ENCODE results near the gene SMPX.
A peak's percentile ranks its signal among the peaks of the same experiment; 100 is the strongest.

The SMPX gene

GRCh38 chrX:21700967-21701366 lies 56.9 kb downstream of the SMPX start:
- Histone ChIP-seq H3K27me3 (replicated peaks in 2 of 5; ENCODE audit: control insufficient read depth in 4 of 5, insufficient read depth in 5 of 5, low read length in 4 of 5) (peaks cover 0 to 4% (median 0%) of the 10 kb centered on the region in 5 experiments), H3K36me3 (ENCODE audit: control insufficient read depth in 4 of 4, insufficient read depth in 4 of 4, low read length in 3 of 4) (no peaks in the 10 kb centered on the region), H3K27ac (ENCODE audit: insufficient read depth in 1 of 2, low read depth in 1 of 2, low read length in 2 of 2, poor library complexity in 1 of 2, severe bottlenecking in 2 of 2) (no peak overlapping the region), H3K4me3 (ENCODE audit: control insufficient read depth in 1 of 7, extremely low read depth in 1 of 7, insufficient read depth in 4 of 7, low read depth in 2 of 7, low read length in 6 of 7) (no peak overlapping the region), H3K9me3 (ENCODE audit: control extremely low read depth in 1 of 5, control insufficient read depth in 4 of 5, insufficient read depth in 2 of 5, low read depth in 1 of 5, low read length in 4 of 5) (peaks cover 0 to 1% (median 0%) of the 10 kb centered on the region in 5 experiments), H3K4me1 (ENCODE audit: control extremely low read depth in 1 of 4, control insufficient read depth in 4 of 4, insufficient read depth in 4 of 4, low read length in 3 of 4) (no peaks in the 10 kb centered on the region)
- ChIA-PET CTCF (no interaction called here), POLR2A (no interaction called here)
- WGBS (ENCODE audit: insufficient coverage), result 93% methylated on average over 3 of the region's 3 CpGs
- no peak for DNase-seq

DNA sequence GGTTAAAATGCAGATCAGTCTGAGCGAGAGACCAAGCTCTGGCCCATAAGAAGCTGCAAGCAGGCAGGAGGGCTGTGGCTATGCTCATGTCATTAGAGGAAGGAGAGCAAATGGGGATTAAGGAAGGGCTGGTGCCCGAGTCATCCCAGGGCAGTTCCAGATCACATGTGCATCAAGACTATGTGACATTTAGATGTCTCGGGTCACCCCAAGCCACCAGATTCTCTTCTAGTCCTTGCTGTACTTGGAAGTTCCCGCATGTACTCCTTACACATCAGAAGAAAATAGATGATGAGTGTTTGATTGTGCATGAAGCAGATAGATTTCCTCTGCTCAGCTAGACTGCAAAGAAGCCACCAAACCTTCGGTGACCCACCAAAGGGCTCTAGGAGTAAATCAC lies 57.6 kb downstream of the SMPX start:
- POLR2A ChIA-PET, result no interaction called here
- Histone ChIP-seq H3K4me1 (ENCODE audit: control extremely low read depth in 1 of 4, control insufficient read depth in 4 of 4, insufficient read depth in 4 of 4, low read length in 3 of 4) (no peaks in the 10 kb centered on the region), H3K4me3 (ENCODE audit: control insufficient read depth in 1 of 7, extremely low read depth in 1 of 7, insufficient read depth in 4 of 7, low read depth in 2 of 7, low read length in 6 of 7) (no peak overlapping the region), H3K36me3 (ENCODE audit: control insufficient read depth in 4 of 4, insufficient read depth in 4 of 4, low read length in 3 of 4) (no peaks in the 10 kb centered on the region), H3K27ac (ENCODE audit: insufficient read depth in 1 of 2, low read depth in 1 of 2, low read length in 2 of 2, poor library complexity in 1 of 2, severe bottlenecking in 2 of 2) (no peak overlapping the region), H3K27me3 (replicated peaks in 2 of 5; ENCODE audit: control insufficient read depth in 4 of 5, insufficient read depth in 5 of 5, low read length in 4 of 5) (peaks cover 0 to 4% (median 0%) of the 10 kb centered on the region in 5 experiments), H3K9me3 (ENCODE audit: control extremely low read depth in 1 of 5, control insufficient read depth in 4 of 5, insufficient read depth in 2 of 5, low read depth in 1 of 5, low read length in 4 of 5) (peaks cover 0 to 1% (median 0%) of the 10 kb centered on the region in 5 experiments)
- no peak for DNase-seq
- CTCF ChIA-PET, result no interaction called here
- WGBS (ENCODE audit: insufficient coverage), result 93% methylated on average over 2 of the region's 5 CpGs

DNA sequence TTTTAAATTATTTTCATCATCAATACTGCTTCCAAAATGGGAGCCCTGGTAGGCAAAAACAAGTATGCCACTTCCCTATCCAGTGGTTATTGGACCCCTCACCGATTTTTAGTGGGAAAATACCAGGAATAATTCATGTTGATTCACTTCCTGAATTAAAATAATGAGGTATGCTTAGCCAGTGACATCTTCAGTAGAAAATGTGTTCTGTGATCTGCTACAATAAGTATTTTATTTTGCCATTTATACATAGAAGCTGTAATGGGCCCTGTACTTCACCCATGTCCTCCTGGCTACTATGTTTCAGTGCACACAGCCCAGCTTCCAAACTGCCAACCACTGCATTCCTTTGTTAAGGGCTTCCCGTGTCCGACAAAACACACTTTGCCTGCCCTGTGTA lies 58.8 kb downstream of the SMPX start:
- 75% methylated on average over 3 of the region's 3 CpGs for WGBS (ENCODE audit: insufficient coverage)
- Histone ChIP-seq H3K4me3 (ENCODE audit: control insufficient read depth in 1 of 7, extremely low read depth in 1 of 7, insufficient read depth in 4 of 7, low read depth in 2 of 7, low read length in 6 of 7) (no peak overlapping the region), H3K27ac (ENCODE audit: insufficient read depth in 1 of 2, low read depth in 1 of 2, low read length in 2 of 2, poor library complexity in 1 of 2, severe bottlenecking in 2 of 2) (no peak overlapping the region), H3K9me3 (ENCODE audit: control extremely low read depth in 1 of 5, control insufficient read depth in 4 of 5, insufficient read depth in 2 of 5, low read depth in 1 of 5, low read length in 4 of 5) (peaks cover 0 to 1% (median 0%) of the 10 kb centered on the region in 5 experiments), H3K27me3 (replicated peaks in 2 of 5; ENCODE audit: control insufficient read depth in 4 of 5, insufficient read depth in 5 of 5, low read length in 4 of 5) (peaks cover 0 to 4% (median 0%) of the 10 kb centered on the region in 5 experiments), H3K36me3 (ENCODE audit: control insufficient read depth in 4 of 4, insufficient read depth in 4 of 4, low read length in 3 of 4) (no peaks in the 10 kb centered on the region), H3K4me1 (ENCODE audit: control extremely low read depth in 1 of 4, control insufficient read depth in 4 of 4, insufficient read depth in 4 of 4, low read length in 3 of 4) (no peaks in the 10 kb centered on the region)
- CTCF ChIA-PET, result no interaction called here
- DNase-seq, result no peak
- POLR2A ChIA-PET, result no interaction called here

DNA sequence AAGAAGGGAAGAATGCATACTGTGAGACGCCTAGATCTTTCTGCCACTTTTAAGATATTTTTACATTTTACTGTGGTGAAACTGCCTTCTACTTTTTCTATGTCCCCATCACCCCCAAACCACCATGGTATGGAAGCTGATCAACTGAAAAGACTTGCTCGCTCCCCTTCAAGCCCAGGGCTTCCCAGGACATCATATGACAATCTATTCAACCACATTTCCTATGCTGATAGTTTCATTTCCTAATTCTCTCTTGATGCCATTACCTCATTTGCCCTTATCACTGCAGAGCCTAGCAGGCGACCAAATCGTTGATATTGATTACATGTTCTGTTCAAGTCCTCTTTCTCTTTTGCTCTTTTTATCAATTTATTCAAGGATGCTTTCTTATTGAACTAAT lies 59.6 kb downstream of the SMPX start:
- no peak for DNase-seq
- Histone ChIP-seq H3K27ac (ENCODE audit: insufficient read depth in 1 of 2, low read depth in 1 of 2, low read length in 2 of 2, poor library complexity in 1 of 2, severe bottlenecking in 2 of 2) (no peak overlapping the region), H3K9me3 (ENCODE audit: control extremely low read depth in 1 of 5, control insufficient read depth in 4 of 5, insufficient read depth in 2 of 5, low read depth in 1 of 5, low read length in 4 of 5) (peaks cover 0 to 1% (median 0%) of the 10 kb centered on the region in 5 experiments), H3K36me3 (ENCODE audit: control insufficient read depth in 4 of 4, insufficient read depth in 4 of 4, low read length in 3 of 4) (no peaks in the 10 kb centered on the region), H3K4me1 (ENCODE audit: control extremely low read depth in 1 of 4, control insufficient read depth in 4 of 4, insufficient read depth in 4 of 4, low read length in 3 of 4) (no peaks in the 10 kb centered on the region), H3K27me3 (replicated peaks in 2 of 5; ENCODE audit: control insufficient read depth in 4 of 5, insufficient read depth in 5 of 5, low read length in 4 of 5) (peaks cover 0 to 4% (median 0%) of the 10 kb centered on the region in 5 experiments), H3K4me3 (ENCODE audit: control insufficient read depth in 1 of 7, extremely low read depth in 1 of 7, insufficient read depth in 4 of 7, low read depth in 2 of 7, low read length in 6 of 7) (no peak overlapping the region)
- ChIA-PET CTCF (no interaction called here), POLR2A (no interaction called here)
- 63% methylated on average over 2 of the region's 4 CpGs for WGBS (ENCODE audit: insufficient coverage)

GRCh38 chrX:21691512-21692018 lies 66.4 kb downstream of the SMPX start:
- POLR2A ChIA-PET, result no interaction called here
- peaks cover 0 to 4% (median 0%) of the 10 kb centered on the region in 4 experiments for H3K4me1 ChIP-seq (ENCODE audit: control extremely low read depth in 1 of 4, control insufficient read depth in 4 of 4, insufficient read depth in 4 of 4, low read length in 3 of 4)
- H3K9me3 ChIP-seq (ENCODE audit: control extremely low read depth in 1 of 5, control insufficient read depth in 4 of 5, insufficient read depth in 2 of 5, low read depth in 1 of 5, low read length in 4 of 5), result no peaks in the 10 kb centered on the region
- CTCF ChIA-PET, result no interaction called here
- H3K27me3 ChIP-seq (replicated peaks in 2 of 5; ENCODE audit: control insufficient read depth in 4 of 5, insufficient read depth in 5 of 5, low read length in 4 of 5), result no peaks in the 10 kb centered on the region
- no peak overlapping the region for H3K4me3 ChIP-seq (ENCODE audit: control insufficient read depth in 1 of 7, extremely low read depth in 1 of 7, insufficient read depth in 4 of 7, low read depth in 2 of 7, low read length in 6 of 7)
- H3K36me3 ChIP-seq (ENCODE audit: control insufficient read depth in 4 of 4, insufficient read depth in 4 of 4, low read length in 3 of 4), result no peaks in the 10 kb centered on the region
- H3K27ac ChIP-seq (ENCODE audit: insufficient read depth in 1 of 2, low read depth in 1 of 2, low read length in 2 of 2, poor library complexity in 1 of 2, severe bottlenecking in 2 of 2), result no peak overlapping the region
- 80% methylated on average over 3 of the region's 3 CpGs for WGBS (ENCODE audit: insufficient coverage)
- DNase-seq, result peak in 1 of 3 donors; percentile 5

GRCh38 chrX:21683941-21684340 lies 74.0 kb downstream of the SMPX start:
- CTCF ChIA-PET, result no interaction called here
- Histone ChIP-seq H3K27ac (ENCODE audit: insufficient read depth in 1 of 2, low read depth in 1 of 2, low read length in 2 of 2, poor library complexity in 1 of 2, severe bottlenecking in 2 of 2) (no peak overlapping the region), H3K4me1 (ENCODE audit: control extremely low read depth in 1 of 4, control insufficient read depth in 4 of 4, insufficient read depth in 4 of 4, low read length in 3 of 4) (no peaks in the 10 kb centered on the region), H3K36me3 (ENCODE audit: control insufficient read depth in 4 of 4, insufficient read depth in 4 of 4, low read length in 3 of 4) (no peaks in the 10 kb centered on the region), H3K9me3 (ENCODE audit: control extremely low read depth in 1 of 5, control insufficient read depth in 4 of 5, insufficient read depth in 2 of 5, low read depth in 1 of 5, low read length in 4 of 5) (no peaks in the 10 kb centered on the region), H3K27me3 (replicated peaks in 2 of 5; ENCODE audit: control insufficient read depth in 4 of 5, insufficient read depth in 5 of 5, low read length in 4 of 5) (peaks cover 0 to 2% (median 0%) of the 10 kb centered on the region in 5 experiments), H3K4me3 (ENCODE audit: control insufficient read depth in 1 of 7, extremely low read depth in 1 of 7, insufficient read depth in 4 of 7, low read depth in 2 of 7, low read length in 6 of 7) (no peak overlapping the region)
- POLR2A ChIA-PET, result no interaction called here
- WGBS (ENCODE audit: insufficient coverage), result no CpG with 5 or more reads among the region's 1 CpG
- DNase-seq, result no peak

DNA sequence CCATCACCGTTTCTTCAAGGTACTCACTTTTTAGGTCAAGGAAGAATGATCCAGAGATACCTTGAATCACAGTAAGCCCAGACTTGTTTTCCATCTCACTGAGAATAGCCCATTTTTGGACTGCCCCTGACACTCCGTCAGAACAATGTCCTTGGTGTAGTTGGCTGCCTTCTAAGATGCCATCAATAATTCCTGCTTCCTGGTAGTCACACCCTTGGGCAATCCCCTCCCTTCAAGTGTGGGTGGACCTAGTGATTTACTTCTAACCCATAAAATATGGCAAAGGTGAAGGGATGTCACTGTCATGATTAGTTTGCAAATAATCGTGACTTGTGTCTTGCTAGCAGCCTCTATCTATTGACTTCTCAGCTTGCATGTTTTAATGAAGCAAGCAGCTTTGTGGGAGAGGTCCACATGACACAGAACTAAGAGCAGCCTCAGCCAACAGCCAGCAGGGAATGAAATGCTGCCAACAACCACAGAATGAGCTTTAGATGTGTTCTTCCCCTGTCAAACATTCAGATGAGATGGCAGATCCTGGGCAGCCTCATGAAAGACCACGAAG lies 79.8 kb downstream of the SMPX start:
- CTCF ChIA-PET, result no interaction called here
- POLR2A ChIA-PET, result no interaction called here
- Histone ChIP-seq H3K9me3 (ENCODE audit: control extremely low read depth in 1 of 5, control insufficient read depth in 4 of 5, insufficient read depth in 2 of 5, low read depth in 1 of 5, low read length in 4 of 5) (no peaks in the 10 kb centered on the region), H3K36me3 (ENCODE audit: control insufficient read depth in 4 of 4, insufficient read depth in 4 of 4, low read length in 3 of 4) (no peaks in the 10 kb centered on the region), H3K4me3 (ENCODE audit: control insufficient read depth in 1 of 7, extremely low read depth in 1 of 7, insufficient read depth in 4 of 7, low read depth in 2 of 7, low read length in 6 of 7) (no peak overlapping the region), H3K4me1 (ENCODE audit: control extremely low read depth in 1 of 4, control insufficient read depth in 4 of 4, insufficient read depth in 4 of 4, low read length in 3 of 4) (no peaks in the 10 kb centered on the region), H3K27me3 (replicated peaks in 2 of 5; ENCODE audit: control insufficient read depth in 4 of 5, insufficient read depth in 5 of 5, low read length in 4 of 5) (peaks cover 0 to 13% (median 0%) of the 10 kb centered on the region in 5 experiments), H3K27ac (ENCODE audit: insufficient read depth in 1 of 2, low read depth in 1 of 2, low read length in 2 of 2, poor library complexity in 1 of 2, severe bottlenecking in 2 of 2) (no peak overlapping the region)
- no peak for DNase-seq
- WGBS (ENCODE audit: insufficient coverage), result 57% methylated on average over 3 of the region's 4 CpGs

Data from common myeloid progenitor, CD34-positive (primary cell).